Colonic mucosa (tissue), 4 donors: ENCODE measurements around the gene ELMO1. TPM values are rescaled to one million over a fixed set of nuclear protein-coding genes. Genes with fewer than 3 reads are reported as not detected.

Experiments
- DNase-seq: peaks from one replicate; pipeline ENCODE4 v3.0.0-alpha.2; 2020
- H3K27ac ChIP-seq: fragments of 200-600 bp; one replicate; pipeline ENCODE4 v1.8.0; 2021
- H3K27me3 ChIP-seq: fragments of 200-600 bp; one replicate; pipeline ENCODE4 v1.8.0; 2021
- H3K36me3 ChIP-seq: fragments of 200-600 bp; one replicate; pipeline ENCODE4 v1.8.0; 2021
- H3K4me1 ChIP-seq: fragments of 200-600 bp; one replicate; pipeline ENCODE4 v1.8.0; 2021; ENCODE audit warnings: mild to moderate bottlenecking
- H3K4me3 ChIP-seq: fragments of 200-600 bp; one replicate; pipeline ENCODE4 v1.8.0; 2021
- H3K9ac ChIP-seq, 2 donors: one replicate each; pipeline ENCODE4 v1.7.0; 2013; ENCODE audit warnings: control low read depth in 2 of 2, low read depth in 2 of 2, low read length in 2 of 2
- H3K9me3 ChIP-seq: fragments of 200-600 bp; one replicate; pipeline ENCODE4 v1.8.0; 2021
- CTCF ChIP-seq: fragments of 200-600 bp; IDR thresholded peaks from one replicate; pipeline ENCODE4 v1.8.0; 2022; ENCODE audit warnings: antibody characterized with exemption, mild to moderate bottlenecking
- intact Hi-C: fragments of 100-400 bp; cut with DNase I; formaldehyde crosslinking; loops from one replicate; pipeline ENCODE4 v1.14.1; 2022
- total RNA-seq, 2 donors: library from RNA; stranded (reverse); fragmentation: NEBNext Ultra II Directional in 1 of 2; extraction: Animal tissue kit (Norgen Biotek cat#: 25700) in 1 of 2; gene quantifications; one replicate each; pipeline ENCODE4 v1.2.1, GENCODE V29; 2021
- donor health status: healthy.
- donor health status: DM: no; HTN: no; CAD: no.
- donor health status: DM: no; HTN: no; CAD: no.

ELMO1 gene
- total RNA-seq, 2 donors from 2014 or later: 4.2 to 4.7 TPM

DNA sequence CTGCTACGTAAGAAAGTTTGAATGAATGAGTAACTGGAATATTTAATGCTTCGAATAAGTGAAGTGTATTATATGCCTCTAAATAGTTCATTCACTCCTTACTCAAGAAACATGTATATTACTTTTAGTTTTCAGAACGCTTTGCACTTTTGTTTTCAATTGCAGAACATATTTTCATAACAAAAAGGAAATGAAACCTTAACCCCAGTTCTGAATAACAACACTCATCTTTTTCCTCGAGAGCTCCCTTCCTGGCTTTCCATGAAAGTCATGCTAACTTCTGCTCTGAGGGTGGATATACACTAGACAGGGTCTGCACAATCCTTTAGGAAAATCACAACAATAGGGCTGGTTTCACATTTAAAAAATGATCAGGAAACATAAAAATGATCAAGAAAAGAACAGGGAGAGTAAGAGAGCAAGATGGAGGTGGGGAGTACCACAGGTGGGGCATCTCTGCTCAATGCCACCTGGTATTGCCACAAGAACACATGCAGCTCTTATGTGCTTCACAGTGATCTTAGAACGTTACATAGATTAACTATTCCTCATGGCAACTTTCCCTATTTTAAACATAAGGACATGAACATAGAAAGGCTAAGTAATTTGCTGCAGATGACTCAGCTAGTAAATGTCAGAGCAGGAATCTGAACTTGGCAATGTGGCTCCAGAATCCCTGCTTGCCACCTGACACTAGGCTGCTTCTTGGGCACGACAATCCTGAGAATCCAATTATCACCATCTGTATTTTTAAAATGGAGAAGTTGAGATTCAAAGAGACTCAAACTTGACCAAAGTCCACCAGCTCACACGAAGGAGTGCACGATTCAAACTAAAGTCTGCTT lies 504.9 kb downstream of the ELMO1 start:
- intact Hi-C loops: no loop called here
- H3K27ac ChIP-seq: peak overlapping the region; percentile 41
- DNase-seq: no peak

DNA sequence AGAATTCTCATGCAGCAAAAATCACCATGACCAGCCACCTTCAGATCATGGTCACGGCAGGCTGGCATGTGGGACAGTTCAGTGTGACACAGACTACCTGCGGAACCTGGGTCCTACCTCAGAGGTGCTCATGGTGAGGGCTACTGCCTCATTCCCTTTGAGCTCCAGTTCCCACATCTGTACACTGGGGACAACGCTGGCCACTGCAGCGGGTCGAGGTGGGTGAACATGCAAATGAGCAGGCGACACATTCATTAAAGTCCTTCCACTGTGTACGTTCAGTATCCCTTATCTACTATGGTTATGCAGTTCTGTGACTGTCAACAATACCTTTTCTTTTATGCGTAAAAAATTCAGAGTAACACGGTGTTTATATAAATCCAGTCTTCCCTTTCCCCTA lies 505.7 kb downstream of the ELMO1 start:
- intact Hi-C loops: no loop called here
- no peak for TF ChIP-seq CTCF
- Histone ChIP-seq H3K9me3 (peaks cover under 1% of the 10 kb centered on the region), H3K27me3 (no peaks in the 10 kb centered on the region), H3K4me3 (no peak overlapping the region), H3K27ac (no peak overlapping the region), H3K36me3 (no peaks in the 10 kb centered on the region), H3K4me1 (no peaks in the 10 kb centered on the region), H3K9ac (no peak overlapping the region)
- DNase-seq: no peak

More for the DNA sequence above, 504.9 kb downstream of the ELMO1 start:
- Histone ChIP-seq H3K9me3 (no peaks in the 10 kb centered on the region), H3K9ac (no peak overlapping the region), H3K36me3 (no peaks in the 10 kb centered on the region), H3K4me3 (no peak overlapping the region), H3K27me3 (no peaks in the 10 kb centered on the region), H3K4me1 (no peaks in the 10 kb centered on the region)
- no peak for TF ChIP-seq CTCF

GRCh38 chr7:36942541-36942940 lies 506.1 kb downstream of the ELMO1 start:
- intact Hi-C loops: no loop called here

DNA sequence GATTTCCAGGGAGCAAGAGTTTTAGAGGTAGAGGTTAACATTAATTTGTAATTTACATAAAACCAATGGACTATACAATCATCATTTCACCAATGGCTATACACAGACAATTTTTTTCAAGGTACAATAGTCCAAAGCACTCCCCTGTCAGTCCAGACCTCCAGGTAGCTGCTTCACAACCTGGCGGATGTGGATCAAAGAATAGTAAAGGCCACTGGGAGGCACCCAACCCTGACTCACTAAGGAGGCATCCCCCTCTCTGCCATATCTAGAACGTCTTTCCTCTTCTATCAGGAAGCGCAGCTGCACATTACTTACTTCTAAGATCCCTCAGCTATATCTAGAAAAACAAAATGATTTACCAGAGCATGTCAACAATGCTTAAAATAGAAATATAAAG lies 506.6 kb downstream of the ELMO1 start:
- no peak for DNase-seq
- Histone ChIP-seq H3K9ac (no peak overlapping the region), H3K4me3 (no peak overlapping the region), H3K27ac (no peak overlapping the region), H3K27me3 (no peaks in the 10 kb centered on the region), H3K36me3 (no peaks in the 10 kb centered on the region), H3K9me3 (peaks cover 5% of the 10 kb centered on the region), H3K4me1 (no peaks in the 10 kb centered on the region)
- intact Hi-C loops: no loop called here
- TF ChIP-seq CTCF: no peak

More at GRCh38 chr7:36942541-36942940, 506.1 kb downstream of the ELMO1 start:
- TF ChIP-seq CTCF: no peak
- DNase-seq: no peak
- no peak overlapping the region for H3K9ac ChIP-seq
- H3K4me1 ChIP-seq: no peaks in the 10 kb centered on the region
- H3K36me3 ChIP-seq: no peaks in the 10 kb centered on the region
- H3K4me3 ChIP-seq: no peak overlapping the region
- peaks cover 5% of the 10 kb centered on the region for H3K9me3 ChIP-seq
- H3K27me3 ChIP-seq: no peaks in the 10 kb centered on the region
- H3K27ac ChIP-seq: no peak overlapping the region

DNA sequence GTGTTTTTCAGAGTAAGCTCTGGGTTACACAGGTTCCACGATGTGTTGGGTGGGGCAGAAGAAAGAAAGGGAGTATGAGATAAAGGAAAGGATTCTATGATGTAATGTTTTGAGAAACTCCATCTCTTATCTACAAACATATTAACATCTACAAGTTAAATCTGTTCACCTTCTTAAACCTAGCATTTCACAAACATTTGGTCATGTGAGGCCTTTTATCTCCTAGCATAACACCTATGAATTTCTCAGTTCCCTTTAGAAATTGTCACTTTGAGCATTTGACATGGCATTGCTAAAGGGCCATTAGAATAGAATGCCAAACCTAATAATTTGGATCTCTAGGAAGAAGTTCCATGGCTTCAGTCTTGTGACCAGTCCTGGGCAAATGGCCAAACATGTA lies 507.3 kb downstream of the ELMO1 start:
- no peak overlapping the region for H3K27ac ChIP-seq
- H3K9me3 ChIP-seq: peaks cover 5% of the 10 kb centered on the region
- H3K27me3 ChIP-seq: no peaks in the 10 kb centered on the region
- no peak for TF ChIP-seq CTCF
- no peaks in the 10 kb centered on the region for H3K4me1 ChIP-seq
- intact Hi-C loops: no loop called here
- no peak overlapping the region for H3K9ac ChIP-seq
- H3K4me3 ChIP-seq: no peak overlapping the region
- no peaks in the 10 kb centered on the region for H3K36me3 ChIP-seq
- DNase-seq: no peak
